ENCODE results near the gene MTM1. TPM values are rescaled to one million over a fixed set of nuclear protein-coding genes. Genes with fewer than 3 reads are reported as not detected.
A peak's percentile ranks its signal among the peaks of the same experiment; 100 is the strongest.

Gene MTM1
- total RNA-seq, 1 experiment from 2014 or later: 22.9 TPM

DNA sequence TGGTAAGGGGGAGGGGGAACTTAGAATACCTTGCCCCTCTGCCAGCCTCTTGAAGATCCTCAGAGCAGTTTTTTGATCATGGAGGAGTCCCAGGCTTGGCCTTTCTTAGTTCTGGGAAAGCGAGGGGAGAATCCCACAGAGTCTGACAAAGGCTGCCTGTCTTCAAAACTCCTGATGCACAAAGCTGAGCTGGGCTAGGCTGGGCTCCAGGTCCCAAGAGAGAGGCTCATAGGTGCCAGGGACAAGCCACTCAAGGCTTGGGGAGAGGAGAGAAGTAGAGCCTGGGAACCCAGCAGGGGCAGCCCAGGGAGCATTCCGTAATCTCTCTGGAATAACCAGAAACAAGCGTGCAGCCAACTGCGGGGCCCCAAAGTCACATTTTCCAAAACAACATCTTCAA lies 37.0 kb upstream of the MTM1 start:
- DNase-seq: no peak
- TF ChIP-seq EZH2 (IDR thresholded peaks at IDR 0.05; ENCODE audit: low read depth): no peak
- TF ChIP-seq, protein P1, sequence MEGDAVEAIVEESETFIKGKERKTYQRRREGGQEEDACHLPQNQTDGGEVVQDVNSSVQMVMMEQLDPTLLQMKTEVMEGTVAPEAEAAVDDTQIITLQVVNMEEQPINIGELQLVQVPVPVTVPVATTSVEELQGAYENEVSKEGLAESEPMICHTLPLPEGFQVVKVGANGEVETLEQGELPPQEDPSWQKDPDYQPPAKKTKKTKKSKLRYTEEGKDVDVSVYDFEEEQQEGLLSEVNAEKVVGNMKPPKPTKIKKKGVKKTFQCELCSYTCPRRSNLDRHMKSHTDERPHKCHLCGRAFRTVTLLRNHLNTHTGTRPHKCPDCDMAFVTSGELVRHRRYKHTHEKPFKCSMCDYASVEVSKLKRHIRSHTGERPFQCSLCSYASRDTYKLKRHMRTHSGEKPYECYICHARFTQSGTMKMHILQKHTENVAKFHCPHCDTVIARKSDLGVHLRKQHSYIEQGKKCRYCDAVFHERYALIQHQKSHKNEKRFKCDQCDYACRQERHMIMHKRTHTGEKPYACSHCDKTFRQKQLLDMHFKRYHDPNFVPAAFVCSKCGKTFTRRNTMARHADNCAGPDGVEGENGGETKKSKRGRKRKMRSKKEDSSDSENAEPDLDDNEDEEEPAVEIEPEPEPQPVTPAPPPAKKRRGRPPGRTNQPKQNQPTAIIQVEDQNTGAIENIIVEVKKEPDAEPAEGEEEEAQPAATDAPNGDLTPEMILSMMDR (conservative IDR thresholded peaks at IDR 0.05): no peak
- Histone ChIP-seq H3F3A (ENCODE audit: insufficient read depth, low read depth) (no peaks in the 10 kb centered on the region), H3K27ac (no peak overlapping the region), H3K9me2 (ENCODE audit: insufficient read depth) (no peaks in the 10 kb centered on the region), H2AFZ (no peak overlapping the region), H3K79me2 (ENCODE audit: low read depth) (no peaks in the 10 kb centered on the region), H3K4me1 (replicated peaks; ENCODE audit: insufficient read depth) (no peaks in the 10 kb centered on the region), H4K20me1 (ENCODE audit: insufficient read depth) (no peaks in the 10 kb centered on the region), H3K4me3 (no peak overlapping the region), H3K4me2 (no peak overlapping the region), H3K9me3 (ENCODE audit: insufficient read depth, low read depth) (peaks cover 7% of the 10 kb centered on the region; the same call in 1 of the 2 replicates), H3K36me3 (ENCODE audit: low read depth) (no peaks in the 10 kb centered on the region), H3K27me3 (ENCODE audit: insufficient read depth, low read depth) (no peaks in the 10 kb centered on the region)
- POLR2A ChIA-PET (ENCODE audit: unreplicated experiment): no interaction called here
- intact Hi-C loops (cut with micrococcal nuclease; ENCODE audit: unreplicated experiment): no loop called here
- BruUV-seq (replicated peaks): no TSS peak
- CTCF ChIA-PET: no interaction called here

DNA sequence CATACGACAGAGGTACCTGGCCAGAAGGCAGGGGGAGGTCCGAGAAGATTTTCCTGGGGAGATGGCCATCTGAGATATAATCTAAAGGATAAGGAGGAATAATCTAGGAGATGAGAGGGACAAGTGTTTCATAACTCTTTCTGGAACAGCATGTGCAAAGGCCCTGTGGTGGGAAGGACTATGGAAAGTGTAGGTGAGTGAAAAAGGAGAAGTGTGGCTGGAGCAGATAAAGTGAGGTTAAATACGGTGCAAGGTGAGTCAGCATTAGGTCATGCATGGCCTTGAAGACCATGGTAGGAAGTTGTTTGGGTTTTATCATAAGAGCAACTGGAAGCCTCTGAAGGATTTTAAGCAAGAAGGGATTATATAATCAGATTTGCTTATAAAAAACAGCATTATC lies 34.6 kb upstream of the MTM1 start:
- DNase-seq: no peak
- ChIA-PET POLR2A (ENCODE audit: unreplicated experiment) (no interaction called here), CTCF (no interaction called here)
- intact Hi-C loops (cut with micrococcal nuclease; ENCODE audit: unreplicated experiment): no loop called here
- Histone ChIP-seq H3K79me2 (ENCODE audit: low read depth) (no peaks in the 10 kb centered on the region), H3K4me1 (replicated peaks; ENCODE audit: insufficient read depth) (no peaks in the 10 kb centered on the region), H3K27me3 (ENCODE audit: insufficient read depth, low read depth) (0 out of 2 replicates have a peak, but pooled peaks cover 3% of the 10 kb centered on the region), H3K36me3 (ENCODE audit: low read depth) (no peaks in the 10 kb centered on the region), H3K9me2 (ENCODE audit: insufficient read depth) (no peaks in the 10 kb centered on the region), H2AFZ (no peak overlapping the region), H3K27ac (no peak overlapping the region), H3K4me2 (no peak overlapping the region), H3K9me3 (ENCODE audit: insufficient read depth, low read depth) (peaks cover 11% of the 10 kb centered on the region), H3F3A (ENCODE audit: insufficient read depth, low read depth) (no peaks in the 10 kb centered on the region), H4K20me1 (ENCODE audit: insufficient read depth) (no peaks in the 10 kb centered on the region), H3K4me3 (no peak overlapping the region)
- no peak for TF ChIP-seq EZH2 (IDR thresholded peaks at IDR 0.05; ENCODE audit: low read depth)
- TF ChIP-seq, protein P1 (conservative IDR thresholded peaks at IDR 0.05): no peak
- no TSS peak for BruUV-seq (replicated peaks)

DNA sequence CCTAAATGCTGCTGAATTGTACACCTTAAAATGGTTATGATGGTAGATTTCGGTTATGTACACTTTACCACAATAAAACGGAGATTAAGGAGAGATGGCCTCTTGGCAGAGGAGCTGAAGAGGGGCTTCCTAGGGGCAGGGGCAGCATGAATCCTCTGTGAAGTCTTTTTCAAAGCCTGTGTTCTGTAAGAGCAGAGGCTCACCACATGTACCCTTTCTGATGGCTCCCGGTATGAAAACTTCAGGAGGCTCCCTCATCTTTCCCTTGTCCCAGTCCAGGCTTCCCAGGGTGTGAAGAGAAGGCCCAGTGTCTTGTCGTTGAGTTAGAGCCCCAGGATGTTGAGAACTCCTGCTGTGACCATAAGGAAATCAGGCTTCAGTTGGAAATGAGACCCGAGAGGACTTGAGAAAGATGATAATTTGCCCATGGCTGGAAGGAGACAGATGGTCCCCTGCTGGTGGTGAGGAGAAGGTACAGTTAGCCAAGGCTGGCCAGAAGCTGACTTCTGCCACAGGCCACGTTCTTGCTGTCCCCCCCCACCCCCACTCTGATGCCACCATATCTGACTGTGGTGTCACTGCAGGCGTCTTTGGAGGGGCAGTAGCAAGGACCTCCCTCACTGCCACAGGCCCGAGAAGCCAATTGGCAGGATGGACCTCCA lies 31.8 kb upstream of the MTM1 start:
- no peaks in the 10 kb centered on the region for H4K20me1 ChIP-seq (ENCODE audit: insufficient read depth)
- no peak for DNase-seq
- POLR2A ChIA-PET (ENCODE audit: unreplicated experiment): no interaction called here
- H3K9me3 ChIP-seq (ENCODE audit: insufficient read depth, low read depth): peaks cover 11% of the 10 kb centered on the region
- no peak overlapping the region for H3K4me3 ChIP-seq
- no peaks in the 10 kb centered on the region for H3K36me3 ChIP-seq (ENCODE audit: low read depth)
- H3K27me3 ChIP-seq (ENCODE audit: insufficient read depth, low read depth): 0 out of 2 replicates have a peak, but pooled peaks cover 10% of the 10 kb centered on the region
- no peak for TF ChIP-seq EZH2 (IDR thresholded peaks at IDR 0.05; ENCODE audit: low read depth)
- TF ChIP-seq, protein P1 (conservative IDR thresholded peaks at IDR 0.05): peak; percentile 57
- no peaks in the 10 kb centered on the region for H3K79me2 ChIP-seq (ENCODE audit: low read depth)
- H3K27ac ChIP-seq: no peak overlapping the region
- no TSS peak for BruUV-seq (replicated peaks)
- H3K4me2 ChIP-seq: no peak overlapping the region
- intact Hi-C loops (cut with micrococcal nuclease; ENCODE audit: unreplicated experiment): no loop called here
- no peaks in the 10 kb centered on the region for H3K4me1 ChIP-seq (replicated peaks; ENCODE audit: insufficient read depth)
- H2AFZ ChIP-seq: no peak overlapping the region; the same call in 1 of the 2 replicates
- no peaks in the 10 kb centered on the region for H3K9me2 ChIP-seq (ENCODE audit: insufficient read depth)
- CTCF ChIA-PET: no interaction called here
- H3F3A ChIP-seq (ENCODE audit: insufficient read depth, low read depth): no peaks in the 10 kb centered on the region

All from PC-9 (cell line).